Uterus (tissue), 4 donors: ENCODE results near the gene HS6ST1. TPM values are rescaled to one million over a fixed set of nuclear protein-coding genes. Genes with fewer than 3 reads are reported as not detected.

ENCODE experiments used
- DNase-seq, 2 donors: peaks; one replicate each; pipeline ENCODE4 v3.0.0-alpha.2; 2019 to 2020
- H3K27ac ChIP-seq, 2 donors: fragments of 200-600 bp; sonication (generic); 1 replicate in 1 of 2; 2 replicates in 1 of 2; pipeline ENCODE4 v1.5.1; 2016 to 2018
- H3K27me3 ChIP-seq, 2 donors: fragments of 200-600 bp; sonication (generic); one replicate each; pipeline ENCODE4 v1.5.1; 2018 to 2019; ENCODE audit warnings: control low read depth in 1 of 2
- H3K36me3 ChIP-seq, 2 donors: fragments of 200-600 bp; sonication (generic); one replicate each; pipeline ENCODE4 v1.5.1; 2019; ENCODE audit warnings: control low read depth in 1 of 2
- H3K4me1 ChIP-seq, 2 donors: fragments of 200-600 bp; sonication (generic); one replicate each; pipeline ENCODE4 v1.5.1; 2018 to 2019; ENCODE audit warnings: control low read depth in 1 of 2
- H3K4me3 ChIP-seq, 2 donors: fragments of 200-600 bp; sonication (generic); 1 replicate in 1 of 2; 2 replicates in 1 of 2; pipeline ENCODE4 v1.5.1; 2018 to 2019; ENCODE audit warnings: mild to moderate bottlenecking in 1 of 2
- H3K9me3 ChIP-seq, 2 donors: fragments of 200-600 bp; sonication (generic); one replicate each; pipeline ENCODE4 v1.5.1; 2019; ENCODE audit warnings: control low read depth in 1 of 2
- CTCF ChIP-seq, 4 experiments: fragments of 200-600 bp in 2 of 4; fragments of 450-650 bp in 2 of 4; sonication (generic) in 2 of 4; IDR thresholded peaks; one replicate each; pipeline ENCODE4 v1.5.1; 2016 to 2019; ENCODE audit warnings: antibody characterized with exemption in 4 of 4, mild to moderate bottlenecking in 2 of 4, moderate library complexity in 1 of 4
- POLR2A ChIP-seq, 2 donors: fragments of 450-650 bp; IDR thresholded peaks; one replicate each; pipeline ENCODE4 v1.6.1; 2016; ENCODE audit warnings: antibody characterized with exemption in 2 of 2, mild to moderate bottlenecking in 1 of 2, moderate library complexity in 1 of 2
- intact Hi-C: fragments of 100-400 bp; cut with DNase I; formaldehyde crosslinking; loops from one replicate; pipeline ENCODE4 v1.15.1; 2023; ENCODE audit warnings: low total_unique reads
- total RNA-seq, 4 donors: library from RNA; depleted of rRNA in 3 of 4; stranded (reverse); fragments of >200 nt in 3 of 4; gene quantifications; one replicate each; pipeline versions ENCODE4 v1.1.0 to v1.2.4, GENCODE V29; 2014 to 2023
- donor health status: DM: yes; HTN: yes; CAD: no.

HS6ST1 gene
- total RNA-seq, 4 donors from 2014 or later = 22.7 to 198 (median 37.4) TPM

DNA sequence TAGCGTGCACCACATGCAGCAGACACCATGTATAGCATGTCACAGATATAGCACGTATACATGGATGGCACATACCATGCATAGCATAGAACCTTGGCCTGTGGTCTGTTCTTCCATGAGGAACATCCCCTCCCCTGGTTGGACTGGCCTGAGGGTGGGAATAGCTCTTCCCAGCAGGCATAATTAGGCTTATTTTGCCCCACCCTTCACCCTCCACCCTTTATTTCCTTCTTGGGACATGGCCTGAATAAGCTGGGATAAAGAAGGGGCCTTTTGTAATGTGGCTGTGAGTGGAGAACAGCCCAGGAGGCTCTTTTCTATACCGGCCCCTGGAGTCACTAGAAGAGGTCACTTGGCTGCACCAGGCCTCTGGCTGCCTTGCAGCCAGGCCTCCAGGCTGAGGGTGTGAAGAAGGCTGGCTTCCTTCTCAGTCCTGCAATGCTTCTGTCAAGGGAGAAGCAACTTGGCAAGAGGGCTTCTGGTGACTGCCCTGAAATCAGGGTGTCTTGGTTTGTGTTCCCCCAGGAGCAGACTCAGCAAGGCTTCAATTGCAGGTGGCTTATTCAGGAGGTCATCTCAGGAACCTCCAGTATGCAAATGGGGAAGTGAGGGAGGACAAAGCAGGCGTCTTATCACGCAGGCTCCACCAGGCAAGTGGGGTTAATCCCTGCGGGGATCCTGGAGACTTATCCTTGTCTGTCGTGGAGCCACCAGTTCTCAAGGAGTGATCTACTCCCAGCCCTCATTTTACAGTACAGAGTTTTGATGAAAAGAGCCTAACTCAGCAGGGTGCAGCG lies 68.2 kb downstream of the HS6ST1 start:
- H3K4me1 ChIP-seq = no peaks in the 10 kb centered on the region
- no peak overlapping the region for H3K27ac ChIP-seq
- H3K9me3 ChIP-seq = no peaks in the 10 kb centered on the region
- intact Hi-C loops = no loop called here
- DNase-seq = no peak
- no peak overlapping the region for H3K4me3 ChIP-seq
- H3K36me3 ChIP-seq = no peaks in the 10 kb centered on the region
- no peaks in the 10 kb centered on the region for H3K27me3 ChIP-seq
- TF ChIP-seq CTCF (IDR thresholded peaks at IDR 0.05) = no peak
- TF ChIP-seq POLR2A (IDR thresholded peaks at IDR 0.05) = no peak

DNA sequence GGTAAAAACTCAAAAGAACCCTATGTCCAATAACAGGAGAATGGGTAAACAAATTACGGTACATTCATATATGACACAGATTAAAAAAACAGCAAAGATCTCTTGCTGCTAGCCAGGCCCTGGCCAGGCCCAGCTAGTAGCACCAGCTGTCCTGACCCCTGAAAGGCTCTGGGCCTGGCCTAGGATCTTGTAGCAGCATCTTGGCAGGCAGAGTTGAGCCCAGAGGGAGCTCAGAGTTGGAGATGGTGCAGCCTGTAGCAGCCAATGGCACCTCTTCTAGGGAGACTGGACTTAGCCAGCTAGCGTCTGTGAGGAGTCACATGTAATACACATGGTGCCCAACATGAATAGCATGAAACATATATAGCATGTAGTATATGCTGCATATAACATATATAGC lies 69.1 kb downstream of the HS6ST1 start:
- Histone ChIP-seq H3K36me3 (no peaks in the 10 kb centered on the region), H3K4me3 (no peak overlapping the region), H3K27ac (no peak overlapping the region), H3K4me1 (no peaks in the 10 kb centered on the region), H3K9me3 (no peaks in the 10 kb centered on the region), H3K27me3 (no peaks in the 10 kb centered on the region)
- TF ChIP-seq CTCF (IDR thresholded peaks at IDR 0.05) (no peak), POLR2A (IDR thresholded peaks at IDR 0.05) (no peak)
- intact Hi-C loops = no loop called here
- DNase-seq = no peak

GRCh38 chr2:128245813-128246212 lies 72.9 kb downstream of the HS6ST1 start:
- intact Hi-C loops = no loop called here
- H3K36me3 ChIP-seq = no peaks in the 10 kb centered on the region
- H3K4me1 ChIP-seq = no peaks in the 10 kb centered on the region
- TF ChIP-seq POLR2A (IDR thresholded peaks at IDR 0.05) (no peak), CTCF (IDR thresholded peaks at IDR 0.05) (no peak)
- H3K27me3 ChIP-seq = no peaks in the 10 kb centered on the region
- H3K9me3 ChIP-seq = no peaks in the 10 kb centered on the region
- DNase-seq = no peak
- H3K4me3 ChIP-seq = no peak overlapping the region
- H3K27ac ChIP-seq = no peak overlapping the region

GRCh38 chr2:128241896-128242295 lies 76.8 kb downstream of the HS6ST1 start:
- TF ChIP-seq POLR2A (IDR thresholded peaks at IDR 0.05) = no peak
- TF ChIP-seq CTCF (IDR thresholded peaks at IDR 0.05) = no peak
- no peaks in the 10 kb centered on the region for H3K27me3 ChIP-seq
- H3K9me3 ChIP-seq = no peaks in the 10 kb centered on the region
- no peaks in the 10 kb centered on the region for H3K4me1 ChIP-seq
- intact Hi-C loops = no loop called here
- no peak overlapping the region for H3K4me3 ChIP-seq
- no peak overlapping the region for H3K27ac ChIP-seq
- no peaks in the 10 kb centered on the region for H3K36me3 ChIP-seq
- DNase-seq = no peak

GRCh38 chr2:128237911-128238697 lies 80.6 kb downstream of the HS6ST1 start:
- H3K36me3 ChIP-seq = no peaks in the 10 kb centered on the region
- TF ChIP-seq POLR2A (IDR thresholded peaks at IDR 0.05) (no peak), CTCF (IDR thresholded peaks at IDR 0.05) (no peak)
- H3K9me3 ChIP-seq = no peaks in the 10 kb centered on the region
- no peak for DNase-seq
- no peaks in the 10 kb centered on the region for H3K27me3 ChIP-seq
- no peaks in the 10 kb centered on the region for H3K4me1 ChIP-seq
- intact Hi-C loops = no loop called here
- H3K27ac ChIP-seq = no peak overlapping the region
- H3K4me3 ChIP-seq = no peak overlapping the region
